ENCODE data around the gene CRB1. TPM values are rescaled to one million over a fixed set of nuclear protein-coding genes. Genes with fewer than 3 reads are reported as not detected.
A peak's percentile ranks its signal among the peaks of the same experiment; 100 is the strongest.

CRB1 gene
- total RNA-seq, 3 donors from 2014 or later: 0.33 to 1.0 (median 0.48) TPM

DNA sequence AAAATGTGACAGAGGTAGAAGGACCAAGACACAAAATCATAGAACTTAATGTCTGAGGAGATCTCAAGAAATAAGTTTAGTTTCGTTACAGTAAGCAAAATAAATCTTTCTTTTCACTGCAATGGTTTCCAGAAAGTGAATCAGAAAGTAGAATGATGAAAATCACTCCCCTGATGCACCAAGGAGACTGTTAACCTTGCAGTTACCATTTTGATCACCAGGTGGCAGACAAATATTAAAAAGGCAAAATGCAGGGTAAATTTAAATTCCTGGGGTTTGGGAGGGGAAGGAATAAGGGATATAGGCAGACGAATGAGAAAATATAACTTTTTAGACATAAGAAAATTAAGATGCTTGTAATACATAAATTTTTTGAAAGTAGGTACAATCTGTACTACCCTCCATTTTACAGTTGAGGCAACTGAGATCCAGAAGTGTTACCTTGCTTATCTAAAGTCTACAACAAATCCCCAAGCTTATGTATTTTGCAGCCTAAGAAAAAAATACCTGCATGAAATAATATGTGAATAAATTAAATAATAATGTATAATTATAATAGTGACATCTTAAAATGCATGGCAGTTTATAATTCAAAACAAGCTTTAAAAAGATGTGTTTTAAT, 253.2 kb downstream of the CRB1 start:
- Histone ChIP-seq H3K9me3 (no peaks in the 10 kb centered on the region), H3K4me1 (no peaks in the 10 kb centered on the region), H3K4me3 (no peak overlapping the region), H3K27me3 (no peaks in the 10 kb centered on the region), H3K27ac (no peak overlapping the region), H3K36me3 (no peaks in the 10 kb centered on the region)
- TF ChIP-seq, protein P1, sequence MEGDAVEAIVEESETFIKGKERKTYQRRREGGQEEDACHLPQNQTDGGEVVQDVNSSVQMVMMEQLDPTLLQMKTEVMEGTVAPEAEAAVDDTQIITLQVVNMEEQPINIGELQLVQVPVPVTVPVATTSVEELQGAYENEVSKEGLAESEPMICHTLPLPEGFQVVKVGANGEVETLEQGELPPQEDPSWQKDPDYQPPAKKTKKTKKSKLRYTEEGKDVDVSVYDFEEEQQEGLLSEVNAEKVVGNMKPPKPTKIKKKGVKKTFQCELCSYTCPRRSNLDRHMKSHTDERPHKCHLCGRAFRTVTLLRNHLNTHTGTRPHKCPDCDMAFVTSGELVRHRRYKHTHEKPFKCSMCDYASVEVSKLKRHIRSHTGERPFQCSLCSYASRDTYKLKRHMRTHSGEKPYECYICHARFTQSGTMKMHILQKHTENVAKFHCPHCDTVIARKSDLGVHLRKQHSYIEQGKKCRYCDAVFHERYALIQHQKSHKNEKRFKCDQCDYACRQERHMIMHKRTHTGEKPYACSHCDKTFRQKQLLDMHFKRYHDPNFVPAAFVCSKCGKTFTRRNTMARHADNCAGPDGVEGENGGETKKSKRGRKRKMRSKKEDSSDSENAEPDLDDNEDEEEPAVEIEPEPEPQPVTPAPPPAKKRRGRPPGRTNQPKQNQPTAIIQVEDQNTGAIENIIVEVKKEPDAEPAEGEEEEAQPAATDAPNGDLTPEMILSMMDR (IDR thresholded peaks at IDR 0.05): peak; percentile 37 to 47 (median 40)
- no peak for TF ChIP-seq POLR2A (IDR thresholded peaks at IDR 0.05)
- no peak for TF ChIP-seq POLR2AphosphoS5 (IDR thresholded peaks at IDR 0.05)
- intact Hi-C loops (cut with DNase I; ENCODE audit: low total_unique reads): no loop called here
- no peak for DNase-seq (ENCODE audit: low spot score in 2 of 2)

DNA sequence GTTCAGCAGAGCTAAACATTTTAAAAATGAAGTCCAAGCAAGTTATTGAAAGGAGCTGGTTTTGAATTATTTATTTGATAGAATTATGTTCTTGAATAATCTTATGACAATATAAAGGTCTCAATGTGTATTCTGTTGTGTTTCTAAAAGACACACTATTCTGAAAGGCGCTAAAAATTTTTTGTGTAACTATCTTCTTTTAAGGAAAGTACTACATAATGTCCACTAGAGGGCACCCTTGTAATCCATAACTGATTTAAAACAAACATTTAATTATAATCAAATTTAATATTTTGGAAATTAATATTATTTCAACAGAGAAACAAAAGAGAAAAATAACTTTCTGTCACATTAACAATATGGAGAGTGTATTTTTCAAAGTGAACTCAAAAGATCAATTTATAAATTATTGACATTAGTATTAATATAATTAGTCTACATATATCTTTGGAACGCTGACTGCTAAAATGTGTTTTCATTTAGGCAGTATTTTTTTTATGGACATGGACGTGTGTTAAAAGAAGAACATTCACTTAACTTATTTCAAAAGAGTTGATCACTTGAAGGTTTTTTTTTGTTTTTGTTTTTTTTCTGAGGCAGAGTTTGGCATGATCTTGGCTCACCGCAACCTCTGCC, 258.8 kb downstream of the CRB1 start:
- Histone ChIP-seq H3K27ac (no peak overlapping the region), H3K4me3 (no peak overlapping the region), H3K9me3 (no peaks in the 10 kb centered on the region), H3K4me1 (no peaks in the 10 kb centered on the region), H3K27me3 (no peaks in the 10 kb centered on the region), H3K36me3 (no peaks in the 10 kb centered on the region)
- DNase-seq (ENCODE audit: low spot score in 2 of 2): no peak
- intact Hi-C loops (cut with DNase I; ENCODE audit: low total_unique reads): no loop called here
- TF ChIP-seq, protein P1 (IDR thresholded peaks at IDR 0.05): peak; percentile 37 to 53 (median 53)
- no peak for TF ChIP-seq POLR2A (IDR thresholded peaks at IDR 0.05)

Other genes with a start within 250 kb of the CRB1 start
- gene F13B, start 201.0 kb upstream of the CRB1 start, total RNA-seq: not detected
- 1 to 10 TPM in 1 of 3 donors, under 1 TPM in 2; under 0.01 to 3.2 (median 0.59) TPM for gene ASPM, start 121.6 kb upstream of the CRB1 start, total RNA-seq
- 10 to 100 TPM; 12.1 to 21.1 (median 14.1) TPM for gene ZBTB41, start 67.0 kb upstream of the CRB1 start, total RNA-seq

Measured in breast epithelium (tissue), 4 donors.